ENCODE measurements around the gene PARM1.

DNA sequence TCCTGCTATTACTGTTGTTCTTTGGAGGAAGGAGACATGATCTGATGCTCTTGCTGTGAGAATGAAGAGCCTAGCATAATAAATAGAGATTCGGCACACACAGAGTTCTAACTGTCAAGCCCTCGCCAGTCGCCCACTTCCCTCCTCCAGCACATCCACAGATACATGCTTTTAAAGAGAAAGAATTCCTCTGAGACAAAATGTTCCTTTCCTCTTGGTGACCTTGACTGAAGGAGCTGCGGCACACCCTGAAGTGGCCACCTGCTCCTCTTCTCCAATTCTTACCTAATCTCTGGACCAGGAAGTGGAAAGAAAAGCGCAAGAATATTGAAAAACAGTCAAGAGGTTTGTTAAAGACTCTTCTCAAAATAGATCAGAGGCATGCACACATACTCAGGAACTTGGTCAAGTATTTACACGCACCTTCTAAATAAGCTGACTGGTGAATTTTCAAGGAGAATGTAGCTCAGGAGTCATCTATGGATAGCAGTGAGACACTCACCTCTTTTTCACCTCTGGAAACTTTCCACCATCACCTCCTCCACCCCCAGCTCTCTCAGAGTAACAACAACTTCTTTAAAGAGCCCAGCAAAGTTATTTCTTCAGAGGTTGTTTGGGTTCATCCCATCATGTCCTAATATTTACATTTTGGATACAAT is 95.4 kb downstream of the PARM1 start:
- TF ChIP-seq, protein P1, sequence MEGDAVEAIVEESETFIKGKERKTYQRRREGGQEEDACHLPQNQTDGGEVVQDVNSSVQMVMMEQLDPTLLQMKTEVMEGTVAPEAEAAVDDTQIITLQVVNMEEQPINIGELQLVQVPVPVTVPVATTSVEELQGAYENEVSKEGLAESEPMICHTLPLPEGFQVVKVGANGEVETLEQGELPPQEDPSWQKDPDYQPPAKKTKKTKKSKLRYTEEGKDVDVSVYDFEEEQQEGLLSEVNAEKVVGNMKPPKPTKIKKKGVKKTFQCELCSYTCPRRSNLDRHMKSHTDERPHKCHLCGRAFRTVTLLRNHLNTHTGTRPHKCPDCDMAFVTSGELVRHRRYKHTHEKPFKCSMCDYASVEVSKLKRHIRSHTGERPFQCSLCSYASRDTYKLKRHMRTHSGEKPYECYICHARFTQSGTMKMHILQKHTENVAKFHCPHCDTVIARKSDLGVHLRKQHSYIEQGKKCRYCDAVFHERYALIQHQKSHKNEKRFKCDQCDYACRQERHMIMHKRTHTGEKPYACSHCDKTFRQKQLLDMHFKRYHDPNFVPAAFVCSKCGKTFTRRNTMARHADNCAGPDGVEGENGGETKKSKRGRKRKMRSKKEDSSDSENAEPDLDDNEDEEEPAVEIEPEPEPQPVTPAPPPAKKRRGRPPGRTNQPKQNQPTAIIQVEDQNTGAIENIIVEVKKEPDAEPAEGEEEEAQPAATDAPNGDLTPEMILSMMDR (IDR thresholded peaks at IDR 0.05; ENCODE audit: low read depth, low read length), result no peak
- no peak for TF ChIP-seq EZH2phosphoT487 (IDR thresholded peaks at IDR 0.05; ENCODE audit: low read depth)

Data from OCI-LY3 (cell line).